KMS-11 (cell line): ENCODE data around the gene DNMT3A.

ENCODE experiments used
- H2AFZ ChIP-seq: fragments of 200-600 bp; sonication (generic); 2 replicates; pipeline ENCODE4 v1.6.1; 2016; ENCODE audit warnings: antibody characterized with exemption, mixed run types, low read depth
- H3K27ac ChIP-seq: fragments of 200-600 bp; sonication (generic); 2 replicates; pipeline ENCODE4 v1.6.1; 2016; ENCODE audit warnings: mild to moderate bottlenecking, mixed run types
- H3K27me3 ChIP-seq: fragments of 200-600 bp; sonication (generic); 2 replicates; pipeline ENCODE4 v1.6.1; 2017; ENCODE audit warnings: mild to moderate bottlenecking, low read depth, mixed run types, moderate library complexity; ENCODE audit not compliant: insufficient read depth
- H3K36me3 ChIP-seq: fragments of 200-600 bp; sonication (generic); 2 replicates; pipeline ENCODE4 v1.6.1; 2017; ENCODE audit warnings: mild to moderate bottlenecking, mixed run types; ENCODE audit not compliant: insufficient read depth
- H3K4me1 ChIP-seq: fragments of 200-600 bp; sonication (generic); 2 replicates; pipeline ENCODE4 v1.6.1; 2016; ENCODE audit warnings: mild to moderate bottlenecking, low read depth, mixed run types; ENCODE audit not compliant: poor library complexity, severe bottlenecking
- H3K4me2 ChIP-seq: fragments of 200-600 bp; sonication (generic); 2 replicates; pipeline ENCODE4 v1.7.0; 2016; ENCODE audit warnings: mild to moderate bottlenecking, mixed run types
- H3K4me3 ChIP-seq: fragments of 200-600 bp; sonication (generic); IDR thresholded peaks from 2 replicates; pipeline ENCODE4 v1.6.1; 2017; ENCODE audit warnings: low read depth, low read length, mixed read lengths; ENCODE audit not compliant: insufficient read depth
- H3K79me2 ChIP-seq: fragments of 200-600 bp; sonication (generic); 2 replicates; pipeline ENCODE4 v1.6.1; 2016; ENCODE audit warnings: low read depth, mixed run types; ENCODE audit not compliant: insufficient read depth
- H3K9ac ChIP-seq: fragments of 200-600 bp; sonication (generic); 2 replicates; pipeline ENCODE4 v1.6.1; 2016; ENCODE audit warnings: mild to moderate bottlenecking, mixed run types
- H4K20me1 ChIP-seq: fragments of 200-600 bp; sonication (generic); 2 replicates; pipeline ENCODE4 v1.6.1; 2016; ENCODE audit warnings: mild to moderate bottlenecking, mixed run types; ENCODE audit not compliant: insufficient read depth
- TF ChIP-seq, protein P1 (sequence below): fragments of 200-600 bp; sonication (generic); conservative IDR thresholded peaks from 2 replicates; pipeline ENCODE4 v1.6.1; 2017; ENCODE audit warnings: low read depth, mild to moderate bottlenecking, antibody characterized with exemption, low read length, moderate library complexity, mixed read lengths

DNMT3A gene

DNA sequence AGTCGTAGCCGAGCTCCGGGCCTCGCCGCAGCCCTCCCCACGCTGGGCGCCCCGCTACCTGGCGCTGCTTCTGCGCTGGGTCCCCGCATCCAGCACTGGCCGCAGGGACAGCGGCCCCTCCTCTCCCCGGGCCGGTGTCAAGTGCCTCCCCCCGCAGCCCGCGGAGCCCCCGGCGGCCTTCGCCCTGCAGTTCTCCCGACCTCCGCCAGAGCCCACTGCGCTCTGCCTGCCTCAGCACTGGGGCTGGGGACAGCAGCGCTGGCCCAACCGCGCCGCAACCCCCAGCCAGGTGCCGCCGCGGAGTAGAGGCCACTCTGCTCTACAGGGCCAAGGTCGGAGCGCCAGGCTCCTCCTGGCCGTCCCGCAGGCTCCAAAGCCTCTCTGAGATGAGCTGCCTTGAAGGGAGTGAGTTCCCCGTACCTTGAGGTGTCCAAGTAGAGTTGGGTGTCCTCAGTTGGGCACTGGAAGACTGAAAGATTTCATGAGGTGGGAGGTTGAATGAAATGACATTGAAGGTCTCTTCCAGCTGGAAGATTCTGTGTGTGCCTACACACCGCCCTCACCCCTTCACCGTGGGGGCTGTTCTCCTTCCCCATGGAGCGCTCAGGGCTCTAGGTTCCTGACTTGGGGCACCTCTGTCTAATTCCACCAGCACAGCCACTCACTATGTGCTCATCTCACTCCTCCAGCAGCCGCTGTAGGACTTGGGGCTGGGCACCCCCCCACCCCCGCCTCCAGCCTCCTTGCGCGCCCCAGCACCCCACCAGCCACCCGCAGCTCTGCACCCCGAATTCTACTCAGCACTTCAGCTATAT, 854 bp upstream of the DNMT3A start:
- Histone ChIP-seq H3K9ac (no peak overlapping the region), H3K79me2 (no peaks in the 10 kb centered on the region), H3K36me3 (no peaks in the 10 kb centered on the region), H3K4me2 (peak overlapping the region; percentile 45; the same call in 1 of the 2 replicates), H3K4me1 (no peaks in the 10 kb centered on the region), H3K4me3 (no peak overlapping the region), H3K27me3 (peaks cover 3% of the 10 kb centered on the region; the same call in 1 of the 2 replicates), H2AFZ (peak overlapping the region; percentile 73; the same call in 1 of the 2 replicates), H4K20me1 (no peaks in the 10 kb centered on the region), H3K27ac (no peak overlapping the region)
- TF ChIP-seq, protein P1, sequence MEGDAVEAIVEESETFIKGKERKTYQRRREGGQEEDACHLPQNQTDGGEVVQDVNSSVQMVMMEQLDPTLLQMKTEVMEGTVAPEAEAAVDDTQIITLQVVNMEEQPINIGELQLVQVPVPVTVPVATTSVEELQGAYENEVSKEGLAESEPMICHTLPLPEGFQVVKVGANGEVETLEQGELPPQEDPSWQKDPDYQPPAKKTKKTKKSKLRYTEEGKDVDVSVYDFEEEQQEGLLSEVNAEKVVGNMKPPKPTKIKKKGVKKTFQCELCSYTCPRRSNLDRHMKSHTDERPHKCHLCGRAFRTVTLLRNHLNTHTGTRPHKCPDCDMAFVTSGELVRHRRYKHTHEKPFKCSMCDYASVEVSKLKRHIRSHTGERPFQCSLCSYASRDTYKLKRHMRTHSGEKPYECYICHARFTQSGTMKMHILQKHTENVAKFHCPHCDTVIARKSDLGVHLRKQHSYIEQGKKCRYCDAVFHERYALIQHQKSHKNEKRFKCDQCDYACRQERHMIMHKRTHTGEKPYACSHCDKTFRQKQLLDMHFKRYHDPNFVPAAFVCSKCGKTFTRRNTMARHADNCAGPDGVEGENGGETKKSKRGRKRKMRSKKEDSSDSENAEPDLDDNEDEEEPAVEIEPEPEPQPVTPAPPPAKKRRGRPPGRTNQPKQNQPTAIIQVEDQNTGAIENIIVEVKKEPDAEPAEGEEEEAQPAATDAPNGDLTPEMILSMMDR = peak; percentile 77

DNA sequence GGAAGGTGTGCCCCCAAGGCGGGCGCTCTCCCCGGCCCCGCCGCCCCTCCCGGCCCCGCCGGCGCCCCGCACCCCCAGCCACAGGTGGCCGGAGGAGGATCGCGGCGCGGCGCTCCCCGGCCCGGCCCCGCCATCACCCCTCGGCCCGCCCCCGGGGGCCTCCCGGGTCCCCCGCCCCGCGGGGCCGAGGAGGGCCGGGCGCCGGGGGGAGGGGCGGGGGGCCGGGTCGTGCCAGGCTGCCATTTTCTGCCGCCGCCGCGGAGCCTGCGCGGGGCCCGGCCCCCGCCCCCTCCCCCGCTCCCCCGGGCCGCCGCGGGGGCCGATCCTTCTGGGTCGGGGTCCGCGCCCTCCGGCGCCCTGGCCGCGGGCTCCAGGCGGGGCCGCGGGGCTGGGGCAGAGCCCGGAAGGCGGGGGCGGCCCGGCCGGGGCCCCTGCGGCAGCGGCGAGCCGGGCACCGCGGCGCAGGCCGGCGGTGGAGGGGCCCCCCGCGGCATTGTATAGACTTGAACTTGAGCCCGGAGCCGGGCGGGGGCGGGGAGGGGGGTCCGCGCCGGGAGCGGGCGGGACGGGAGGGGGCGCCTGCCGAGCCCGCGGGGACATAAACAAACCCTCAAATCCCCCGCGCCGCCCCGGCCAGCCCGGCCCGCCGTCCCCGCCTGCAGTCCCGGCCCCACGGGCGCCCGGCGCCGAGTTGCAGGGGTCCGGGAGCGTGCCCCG, 556 bp downstream of the DNMT3A start:
- H3K4me3 ChIP-seq = no peak overlapping the region
- no peak overlapping the region for H3K4me2 ChIP-seq
- TF ChIP-seq, protein P1 = no peak
- no peaks in the 10 kb centered on the region for H3K4me1 ChIP-seq
- no peaks in the 10 kb centered on the region for H3K36me3 ChIP-seq
- H3K9ac ChIP-seq = no peak overlapping the region
- H4K20me1 ChIP-seq = no peaks in the 10 kb centered on the region
- H3K27me3 ChIP-seq = peaks cover 3% of the 10 kb centered on the region; the same call in 1 of the 2 replicates
- no peak overlapping the region for H3K27ac ChIP-seq
- H2AFZ ChIP-seq = no peak overlapping the region
- H3K79me2 ChIP-seq = no peaks in the 10 kb centered on the region

DNA sequence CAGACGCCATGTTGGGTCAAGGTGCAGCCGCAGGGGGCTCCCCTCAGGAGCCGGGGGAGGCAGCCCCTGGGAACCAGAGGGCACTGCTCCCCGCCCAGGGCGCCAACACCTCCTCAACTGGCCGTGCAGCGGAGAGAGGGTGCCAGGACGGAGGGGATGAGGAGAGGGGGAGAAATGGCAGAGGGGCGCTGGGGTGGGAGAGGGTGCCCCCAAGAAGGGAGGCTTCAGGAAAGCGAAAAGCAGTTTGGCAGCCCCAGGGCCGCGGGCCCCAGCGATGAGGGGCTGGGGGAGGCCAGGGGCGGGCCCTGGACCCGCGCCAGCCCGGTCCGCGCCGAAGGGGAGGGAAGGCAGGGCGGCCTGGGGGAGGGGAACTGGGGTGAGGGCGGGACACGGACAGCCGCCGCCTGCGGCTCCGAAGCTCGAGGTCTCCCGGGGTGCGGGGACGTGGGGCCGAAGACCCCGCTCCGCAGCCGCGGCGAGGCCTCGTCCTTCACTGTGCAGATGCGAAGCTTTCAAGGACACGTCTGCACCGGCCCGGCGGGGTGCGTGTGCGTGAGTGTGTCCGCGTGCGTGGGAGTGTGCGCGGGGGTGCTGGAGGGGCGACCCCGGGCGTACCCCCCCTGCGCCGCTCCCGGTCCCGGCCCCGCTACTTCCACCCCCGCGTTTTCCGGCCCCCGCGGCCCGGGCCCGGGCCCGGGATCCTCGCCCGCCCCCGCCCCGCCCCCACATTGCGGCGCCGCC, 1.4 kb downstream of the DNMT3A start:
- H4K20me1 ChIP-seq = no peaks in the 10 kb centered on the region
- no peak overlapping the region for H2AFZ ChIP-seq
- H3K27me3 ChIP-seq = peaks cover 3% of the 10 kb centered on the region; the same call in 1 of the 2 replicates
- TF ChIP-seq, protein P1 = no peak
- H3K27ac ChIP-seq = no peak overlapping the region
- H3K9ac ChIP-seq = no peak overlapping the region
- no peaks in the 10 kb centered on the region for H3K36me3 ChIP-seq
- H3K79me2 ChIP-seq = no peaks in the 10 kb centered on the region
- H3K4me2 ChIP-seq = no peak overlapping the region
- H3K4me3 ChIP-seq = no peak overlapping the region
- no peaks in the 10 kb centered on the region for H3K4me1 ChIP-seq

DNA sequence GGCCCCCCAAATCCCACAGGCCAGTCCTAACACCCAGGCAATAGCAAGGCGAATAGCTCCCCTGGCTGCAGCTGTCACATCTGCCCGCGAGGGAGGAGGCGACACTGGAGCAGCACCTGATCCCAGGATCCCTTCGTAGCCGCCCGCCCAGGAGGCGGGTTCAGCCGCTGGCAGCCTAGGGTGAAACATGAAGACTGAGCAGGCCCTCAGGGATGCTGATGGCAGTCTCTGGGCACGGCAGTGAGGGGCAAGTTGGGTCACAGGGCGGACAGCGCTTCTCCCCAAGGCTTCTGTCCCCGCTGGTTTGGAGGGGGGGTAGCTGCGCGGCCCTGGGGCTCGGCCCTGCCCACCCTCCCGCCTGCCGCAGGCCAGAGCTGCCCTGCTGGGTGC, 1.9 kb downstream of the DNMT3A start:
- Histone ChIP-seq H3K27ac (no peak overlapping the region), H3K27me3 (peaks cover 3% of the 10 kb centered on the region; the same call in 1 of the 2 replicates), H3K4me1 (no peaks in the 10 kb centered on the region), H3K4me2 (no peak overlapping the region), H3K9ac (no peak overlapping the region), H3K79me2 (no peaks in the 10 kb centered on the region), H2AFZ (no peak overlapping the region), H3K4me3 (no peak overlapping the region), H4K20me1 (no peaks in the 10 kb centered on the region), H3K36me3 (no peaks in the 10 kb centered on the region)
- TF ChIP-seq, protein P1 = no peak
